ENCODE data around the gene PLXNB2.

The PLXNB2 gene

GRCh38 chr22:50226875-50227165 is 80.6 kb downstream of the PLXNB2 start:
- no peak for TF ChIP-seq CTCF (IDR thresholded peaks at IDR 0.05; ENCODE audit: insufficient read depth, missing control alignments)
- DNase-seq (ENCODE audit: insufficient read length, low spot score) (no peak), FAIRE-seq (no peak)

- FAIRE-seq: no peak
Observed at GRCh38 chr22:50226063-50226874, 81.2 kb downstream of the PLXNB2 start.

GRCh38 chr22:50225200-50225969 is 82.1 kb downstream of the PLXNB2 start:
- FAIRE-seq (no peak), DNase-seq (ENCODE audit: insufficient read length, low spot score) (no peak)
- no peak for TF ChIP-seq CTCF (IDR thresholded peaks at IDR 0.05; ENCODE audit: insufficient read depth, missing control alignments)

More at GRCh38 chr22:50226063-50226874, 81.2 kb downstream of the PLXNB2 start:
- TF ChIP-seq CTCF (IDR thresholded peaks at IDR 0.05; ENCODE audit: insufficient read depth, missing control alignments): no peak
- no peak for DNase-seq (ENCODE audit: insufficient read length, low spot score)

All from D721Med (cell line).